BLaER1 treated with 17β-estradiol and CSF1 and Interleukin-3, amounts not matched to agents 10 nM and 100 nM (cell line): ENCODE data around the gene ABHD3.
"Not testable (repeated sequence)": the region's sequence is repeated elsewhere in the genome, so short reads cannot be mapped to it uniquely, and the experiment has no call there.

Experiments
- H3K27ac ChIP-seq, 11 experiments: shearing (Covaris generic); formaldehyde crosslinking; 2 replicates each; pipeline ENCODE4 v1.8.1; 2022
- H3K27me3 ChIP-seq, 11 experiments: shearing (Covaris generic); formaldehyde crosslinking; 2 replicates each; pipeline ENCODE4 v1.8.1; 2022
- H3K36me3 ChIP-seq, 11 experiments: shearing (Covaris generic); formaldehyde crosslinking; 2 replicates each; pipeline ENCODE4 v1.8.1; 2022
- H3K4me1 ChIP-seq, 10 experiments: shearing (Covaris generic); formaldehyde crosslinking; 2 replicates each; pipeline ENCODE4 v1.8.1; 2022
- H3K4me2 ChIP-seq, 11 experiments: shearing (Covaris generic); formaldehyde crosslinking; 2 replicates each; pipeline ENCODE4 v1.8.1; 2022
- H3K4me3 ChIP-seq, 10 experiments: shearing (Covaris generic); formaldehyde crosslinking; 2 replicates each; pipeline ENCODE4 v1.8.1; 2022
- H3K9ac ChIP-seq, 11 experiments: shearing (Covaris generic); formaldehyde crosslinking; 2 replicates each; pipeline ENCODE4 v1.8.1; 2022
- H3K9me3 ChIP-seq, 11 experiments: shearing (Covaris generic); formaldehyde crosslinking; replicated peaks in 1 of 11; 2 replicates each; pipeline ENCODE4 v1.8.1; 2022
- H4K20me1 ChIP-seq, 11 experiments: shearing (Covaris generic); formaldehyde crosslinking; 2 replicates each; pipeline ENCODE4 v1.8.1; 2022
- Cebpa-rat ChIP-seq, 11 experiments: shearing (Covaris generic); IDR thresholded peaks; 2 replicates each; pipeline ENCODE4 v1.8.1; 2022

ABHD3 gene

DNA sequence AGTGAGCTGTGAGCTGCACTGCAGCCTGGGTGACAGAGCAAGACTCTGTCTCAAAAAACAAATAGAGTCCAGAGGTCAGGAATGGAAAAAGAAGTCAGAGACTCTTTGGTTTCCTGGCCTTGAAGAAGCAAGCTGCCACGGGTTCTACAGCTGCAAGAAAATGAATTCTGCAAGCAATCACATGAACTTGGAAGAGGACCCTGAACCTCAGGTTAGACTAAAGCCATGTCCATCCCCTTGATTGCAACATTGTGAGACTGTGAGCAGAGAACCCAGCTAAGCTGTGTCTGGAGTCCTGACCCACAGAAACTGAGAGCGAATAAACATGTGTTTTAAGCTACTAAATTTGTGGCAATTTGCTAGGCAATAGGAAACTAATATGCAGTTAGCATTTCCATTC, 23.1 kb upstream of the ABHD3 start:
- Histone ChIP-seq H3K4me3 (no peak overlapping the region), H3K9me3 (peaks cover 0 to 15% (median 0%) of the 10 kb centered on the region in 11 experiments; a peak in 7 of 22 replicates), H4K20me1 (no peaks in the 10 kb centered on the region), H3K27ac (no peak overlapping the region), H3K36me3 (no peaks in the 10 kb centered on the region), H3K27me3 (no peaks in the 10 kb centered on the region), H3K4me1 (peaks cover 0 to 15% (median 9%) of the 10 kb centered on the region in 10 experiments; a peak in 13 of 20 replicates), H3K4me2 (no peak overlapping the region), H3K9ac (no peak overlapping the region)
- TF ChIP-seq Cebpa-rat (IDR thresholded peaks at IDR 0.05): no peak

DNA sequence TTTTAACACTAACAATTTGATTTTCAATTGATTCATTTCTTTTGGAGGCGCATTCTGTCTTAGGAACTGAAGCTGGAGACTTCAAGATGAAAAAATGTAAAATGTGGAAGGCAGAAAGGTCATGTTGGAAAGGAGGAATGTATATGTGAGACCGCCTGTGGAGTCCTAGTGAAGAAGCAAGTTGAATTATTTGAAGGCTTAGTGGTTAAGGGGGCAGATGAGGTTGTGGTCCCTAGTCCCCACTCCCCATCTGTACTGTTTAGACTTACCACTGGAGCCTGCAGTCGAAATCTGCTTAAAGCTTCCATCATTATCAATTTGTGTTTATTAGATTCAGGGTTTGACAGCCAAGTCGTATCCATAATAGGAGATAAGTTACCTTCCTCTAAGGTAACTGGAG, 20.6 kb upstream of the ABHD3 start:
- Histone ChIP-seq H3K4me1 (peaks cover 0 to 15% (median 9%) of the 10 kb centered on the region in 10 experiments; a peak in 13 of 20 replicates), H3K9me3 (peaks cover 0 to 15% (median 0%) of the 10 kb centered on the region in 11 experiments; a peak in 7 of 22 replicates), H3K9ac (no peak overlapping the region), H3K27ac (peak overlapping the region in 3 of 11 experiments; percentile 36 to 51 (median 39); a peak in 5 of 22 replicates), H3K36me3 (no peaks in the 10 kb centered on the region), H3K4me3 (no peak overlapping the region), H3K27me3 (no peaks in the 10 kb centered on the region), H4K20me1 (no peaks in the 10 kb centered on the region), H3K4me2 (peak overlapping the region in 7 of 11 experiments; percentile 21 to 55 (median 49); a peak in 14 of 22 replicates)
- TF ChIP-seq Cebpa-rat (IDR thresholded peaks at IDR 0.05): no peak

DNA sequence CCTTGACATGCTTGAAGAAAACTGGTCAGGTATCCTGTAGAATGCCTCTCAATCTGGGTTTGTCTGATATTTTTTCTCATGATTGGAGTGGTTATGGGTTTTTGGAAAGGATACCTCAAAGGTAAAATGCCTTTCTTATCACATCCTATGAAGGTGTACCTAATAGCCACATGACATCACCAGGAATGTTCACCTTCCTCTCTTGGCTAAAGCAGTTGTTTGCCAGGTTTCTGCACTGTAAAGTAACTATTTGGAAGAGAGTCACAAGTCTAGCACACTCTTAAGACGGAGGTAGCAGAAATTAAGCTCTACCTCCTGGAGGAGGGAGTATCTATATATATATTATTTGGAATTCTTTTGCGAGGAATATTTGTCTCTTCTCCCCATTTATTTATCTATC, 18.1 kb upstream of the ABHD3 start:
- Histone ChIP-seq H3K4me2 (no peak overlapping the region), H3K36me3 (no peaks in the 10 kb centered on the region), H3K4me1 (peaks cover 0 to 15% (median 9%) of the 10 kb centered on the region in 10 experiments; a peak in 13 of 20 replicates), H4K20me1 (no peaks in the 10 kb centered on the region), H3K27me3 (no peaks in the 10 kb centered on the region), H3K9me3 (peaks cover 0 to 15% (median 0%) of the 10 kb centered on the region in 11 experiments; a peak in 6 of 22 replicates), H3K27ac (no peak overlapping the region), H3K9ac (no peak overlapping the region), H3K4me3 (no peak overlapping the region)
- TF ChIP-seq Cebpa-rat (IDR thresholded peaks at IDR 0.05): no peak

DNA sequence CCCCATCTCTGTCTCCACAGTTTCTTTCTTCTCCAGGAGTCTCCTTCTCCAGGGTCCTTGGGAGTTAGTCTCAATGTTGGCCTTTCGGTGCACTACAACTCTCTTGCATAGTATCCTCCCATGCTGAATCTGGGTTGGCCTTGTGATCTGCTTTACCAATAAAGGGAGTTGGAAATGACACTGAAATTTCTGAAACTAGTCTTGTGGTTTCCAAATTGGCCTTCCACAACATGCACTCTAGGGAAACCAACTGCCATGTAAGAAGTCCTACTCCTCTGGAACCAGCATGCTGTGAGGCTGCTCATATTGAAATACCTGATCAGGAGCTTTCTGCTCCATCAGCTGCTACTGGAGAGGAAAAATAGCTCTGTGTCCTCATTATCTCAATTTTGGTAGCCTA, 9.9 kb upstream of the ABHD3 start:
- TF ChIP-seq Cebpa-rat (IDR thresholded peaks at IDR 0.05): no peak
- Histone ChIP-seq H3K9ac (no peak overlapping the region), H4K20me1 (no peaks in the 10 kb centered on the region), H3K4me1 (peaks cover 0 to 10% (median 0%) of the 10 kb centered on the region in 10 experiments; a peak in 8 of 20 replicates), H3K27ac (no peak overlapping the region), H3K27me3 (no peaks in the 10 kb centered on the region), H3K4me3 (no peak overlapping the region), H3K9me3 (peaks cover 3 to 19% (median 11%) of the 10 kb centered on the region in 11 experiments; a peak in 12 of 22 replicates), H3K4me2 (peak overlapping the region in 6 of 11 experiments; percentile 5 to 47 (median 26); a peak in 7 of 22 replicates), H3K36me3 (no peaks in the 10 kb centered on the region)

DNA sequence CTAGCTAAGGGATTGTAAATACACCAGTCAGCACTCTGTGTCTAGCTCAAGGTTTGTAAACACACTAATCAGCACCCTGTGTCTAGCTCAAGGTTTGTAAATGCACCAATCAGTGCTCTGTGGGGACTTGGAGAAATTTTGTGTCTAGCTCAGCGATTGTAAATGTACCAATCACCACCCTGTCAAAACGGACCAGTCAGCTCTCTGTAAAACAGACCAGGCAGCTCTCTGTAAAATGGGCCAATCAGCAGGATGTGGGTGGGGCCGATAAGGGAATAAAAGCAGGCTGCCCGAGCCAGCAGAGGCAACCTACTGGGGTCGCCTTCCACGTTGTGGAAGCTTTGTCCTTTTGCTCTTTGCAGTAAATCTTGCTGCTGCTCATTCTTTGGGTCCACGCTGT, 2.6 kb upstream of the ABHD3 start:
- not testable (repeated sequence) for H3K36me3 ChIP-seq, H3K4me2 ChIP-seq, H3K4me3 ChIP-seq, H3K27me3 ChIP-seq, H3K9ac ChIP-seq, H4K20me1 ChIP-seq, H3K27ac ChIP-seq
- H3K4me1 ChIP-seq: peaks cover 8 to 20% (median 14%) of the 10 kb centered on the region in 10 experiments; a peak in 18 of 20 replicates
- H3K9me3 ChIP-seq: peaks cover 0 to 18% (median 9%) of the 10 kb centered on the region in 11 experiments; a peak in 11 of 22 replicates

DNA sequence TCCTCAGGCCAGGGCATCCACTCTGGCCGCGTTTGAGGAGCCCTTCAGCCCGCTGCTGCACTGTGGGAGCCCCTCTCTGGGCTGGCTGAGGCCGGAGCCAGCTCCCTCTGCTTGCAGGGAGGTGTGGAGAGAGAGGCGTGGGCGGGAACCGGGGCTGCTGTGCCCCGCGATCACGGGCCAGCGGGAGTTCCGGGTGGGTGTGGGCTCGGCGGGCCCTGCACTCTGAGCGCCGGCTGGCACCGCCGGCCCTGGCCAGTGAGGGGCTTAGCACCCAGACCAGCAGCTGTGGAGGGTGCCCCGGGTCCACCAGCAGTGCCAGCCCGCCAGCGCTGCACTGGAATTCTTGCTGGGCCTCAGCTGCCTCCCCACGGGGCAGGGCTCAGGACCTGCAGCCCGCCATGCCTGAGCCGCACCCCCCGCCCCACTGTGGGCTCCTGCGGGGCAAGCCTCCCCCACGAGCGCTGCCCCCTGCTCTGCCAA, 1.9 kb upstream of the ABHD3 start:
- no peaks in the 10 kb centered on the region for H4K20me1 ChIP-seq
- no peak overlapping the region for H3K4me3 ChIP-seq
- peaks cover 8 to 24% (median 16%) of the 10 kb centered on the region in 10 experiments; a peak in 18 of 20 replicates for H3K4me1 ChIP-seq
- TF ChIP-seq Cebpa-rat (IDR thresholded peaks at IDR 0.05): no peak
- H3K27me3 ChIP-seq: no peaks in the 10 kb centered on the region
- no peak overlapping the region for H3K9ac ChIP-seq
- no peak overlapping the region for H3K4me2 ChIP-seq
- H3K9me3 ChIP-seq: peaks cover 0 to 18% (median 9%) of the 10 kb centered on the region in 11 experiments; a peak in 11 of 22 replicates
- peaks cover 6 to 13% (median 8%) of the 10 kb centered on the region in 11 experiments; a peak in 20 of 22 replicates for H3K36me3 ChIP-seq
- H3K27ac ChIP-seq: no peak overlapping the region

DNA sequence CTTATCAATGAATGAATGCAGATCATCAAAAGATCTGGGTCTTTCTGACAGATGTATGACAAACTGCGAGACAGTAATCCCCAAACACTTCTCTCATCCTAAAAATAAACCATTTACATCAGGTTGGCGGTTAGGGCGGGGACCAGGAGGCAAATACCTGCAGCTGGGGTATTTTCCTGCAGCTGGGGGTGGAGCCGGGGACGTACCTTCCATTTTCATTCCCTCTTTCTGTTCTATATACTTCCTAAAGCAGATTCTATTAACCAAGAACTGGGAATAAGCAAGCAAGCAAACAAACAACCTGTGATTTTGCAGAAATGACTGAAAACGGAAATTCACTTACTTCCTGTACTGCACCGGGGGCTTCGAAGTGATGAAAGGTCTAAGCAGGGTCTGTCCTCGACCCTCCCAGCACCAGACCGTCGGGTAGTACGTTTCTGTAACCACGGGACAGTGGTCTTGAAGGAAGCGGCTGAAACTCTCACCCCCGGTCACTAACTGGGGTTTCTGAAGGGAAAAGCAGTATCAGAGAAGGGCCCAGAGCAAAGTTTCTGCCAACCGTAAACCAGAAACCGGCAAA, 1.2 kb downstream of the ABHD3 start:
- Histone ChIP-seq H3K4me2 (peak overlapping the region; percentile 73 to 92 (median 87)), H3K27me3 (no peaks in the 10 kb centered on the region), H3K36me3 (peaks cover 25 to 44% (median 39%) of the 10 kb centered on the region in 11 experiments), H3K9ac (peak overlapping the region; percentile 84 to 93 (median 89)), H3K4me3 (peak overlapping the region; percentile 82 to 96 (median 88)), H4K20me1 (no peaks in the 10 kb centered on the region; a peak in 1 of 22 replicates), H3K9me3 (peaks cover 5 to 19% (median 9%) of the 10 kb centered on the region in 11 experiments; a peak in 15 of 22 replicates), H3K27ac (peak overlapping the region; percentile 75 to 91 (median 86)), H3K4me1 (peaks cover 13 to 39% (median 22%) of the 10 kb centered on the region in 10 experiments)
- TF ChIP-seq Cebpa-rat (IDR thresholded peaks at IDR 0.05): no peak

DNA sequence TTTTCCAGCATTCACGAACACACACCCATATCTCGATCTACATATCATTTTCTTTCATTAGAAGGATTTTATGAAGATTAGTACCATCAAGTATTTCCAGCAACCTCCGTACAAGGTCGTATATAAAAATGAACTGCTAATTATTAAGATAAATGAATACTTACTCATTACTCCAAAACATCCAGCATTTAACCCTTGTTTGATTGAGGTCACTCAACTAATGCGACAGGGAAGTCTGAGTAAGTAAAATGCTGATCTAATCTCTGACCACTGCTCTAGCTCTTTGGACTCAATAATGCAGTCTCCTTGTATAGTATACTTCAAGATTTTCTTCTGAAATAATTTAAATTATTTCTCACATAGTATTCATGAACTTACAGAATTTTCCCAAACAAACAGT, 2.0 kb downstream of the ABHD3 start:
- Histone ChIP-seq H3K36me3 (peaks cover 30 to 52% (median 47%) of the 10 kb centered on the region in 11 experiments), H3K4me2 (peak overlapping the region; percentile 73 to 92 (median 87))
- TF ChIP-seq Cebpa-rat (IDR thresholded peaks at IDR 0.05): no peak

DNA sequence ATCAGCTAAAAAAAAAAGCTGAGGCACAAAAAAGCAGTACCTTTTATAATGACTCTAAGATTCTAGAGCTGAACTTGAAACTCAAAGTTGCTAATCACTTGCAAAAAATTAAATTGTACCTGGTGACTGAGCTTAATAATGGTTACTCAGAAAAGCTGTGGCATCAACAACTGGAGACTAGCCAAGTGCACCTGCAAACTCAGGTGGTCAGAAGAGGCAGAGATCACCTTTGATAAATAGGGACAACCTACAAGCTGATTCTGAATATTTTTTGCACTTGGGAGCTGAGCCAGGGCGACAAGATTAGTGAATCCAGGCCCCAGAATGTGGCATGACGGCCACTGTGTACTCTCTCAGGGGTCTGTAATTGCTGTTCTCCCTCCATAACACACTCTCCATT, 3.0 kb downstream of the ABHD3 start:
- Histone ChIP-seq H3K9me3 (peaks cover 4 to 17% (median 8%) of the 10 kb centered on the region in 11 experiments; a peak in 15 of 22 replicates), H3K4me2 (peak overlapping the region in 3 of 11 experiments; percentile 80 to 87 (median 86); a peak in 3 of 22 replicates), H3K9ac (no peak overlapping the region), H3K4me3 (no peak overlapping the region), H3K27me3 (no peaks in the 10 kb centered on the region), H3K36me3 (peaks cover 33 to 61% (median 56%) of the 10 kb centered on the region in 11 experiments), H3K4me1 (peaks cover 13 to 39% (median 22%) of the 10 kb centered on the region in 10 experiments), H3K27ac (no peak overlapping the region), H4K20me1 (no peaks in the 10 kb centered on the region; a peak in 1 of 22 replicates)
- TF ChIP-seq Cebpa-rat (IDR thresholded peaks at IDR 0.05): no peak

More for the DNA sequence above, 2.0 kb downstream of the ABHD3 start:
- no peaks in the 10 kb centered on the region for H3K27me3 ChIP-seq
- no peaks in the 10 kb centered on the region; a peak in 1 of 22 replicates for H4K20me1 ChIP-seq
- peak overlapping the region in 9 of 10 experiments; percentile 82 to 96 (median 88); a peak in 17 of 20 replicates for H3K4me3 ChIP-seq
- peak overlapping the region in 2 of 11 experiments; percentile 75 to 86; a peak in 3 of 22 replicates for H3K27ac ChIP-seq
- H3K4me1 ChIP-seq: peaks cover 13 to 39% (median 22%) of the 10 kb centered on the region in 10 experiments
- H3K9me3 ChIP-seq: peaks cover 5 to 18% (median 9%) of the 10 kb centered on the region in 11 experiments; a peak in 15 of 22 replicates
- H3K9ac ChIP-seq: peak overlapping the region in 6 of 11 experiments; percentile 16 to 90 (median 89); a peak in 9 of 22 replicates
